Testis (tissue), 2 donors: ENCODE measurements around the gene STK35.

ENCODE experiments used
- POLR2A ChIP-seq: fragments of 450-650 bp; IDR thresholded peaks from one replicate; pipeline ENCODE4 v1.6.1; 2017; ENCODE audit warnings: antibody characterized with exemption, mild to moderate bottlenecking, moderate library complexity
- TF ChIP-seq, protein P1 (sequence below), 3 experiments: fragments of 450-650 bp in 2 of 3; fragments of 200-600 bp in 1 of 3; sonication (generic) in 1 of 3; IDR thresholded peaks; one replicate each; pipeline ENCODE4 v1.5.1; 2016 to 2019; ENCODE audit warnings: antibody characterized with exemption in 3 of 3, mild to moderate bottlenecking in 2 of 3, moderate library complexity in 1 of 3

DNA sequence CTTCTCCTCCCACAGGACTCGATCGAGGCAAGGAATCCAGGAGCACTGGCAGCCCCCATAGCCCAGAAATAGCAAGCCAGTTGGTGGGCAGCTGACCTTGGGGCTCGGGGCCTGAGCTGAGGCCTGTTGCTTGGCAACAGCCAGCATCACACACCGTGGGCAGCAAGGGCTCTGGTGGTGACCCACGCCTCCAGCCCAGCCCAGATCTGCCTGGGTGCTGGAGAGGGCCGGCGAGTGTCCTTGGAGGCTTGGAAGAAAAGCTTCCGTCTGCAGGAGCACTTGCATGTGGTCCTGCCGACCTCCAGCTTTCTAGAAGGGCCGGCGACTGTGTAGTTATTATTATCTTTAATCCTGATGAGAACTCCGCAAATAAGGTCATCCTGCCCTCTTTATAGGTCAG, 67.3 kb downstream of the STK35 start:
- TF ChIP-seq POLR2A = no peak
- TF ChIP-seq, protein P1, sequence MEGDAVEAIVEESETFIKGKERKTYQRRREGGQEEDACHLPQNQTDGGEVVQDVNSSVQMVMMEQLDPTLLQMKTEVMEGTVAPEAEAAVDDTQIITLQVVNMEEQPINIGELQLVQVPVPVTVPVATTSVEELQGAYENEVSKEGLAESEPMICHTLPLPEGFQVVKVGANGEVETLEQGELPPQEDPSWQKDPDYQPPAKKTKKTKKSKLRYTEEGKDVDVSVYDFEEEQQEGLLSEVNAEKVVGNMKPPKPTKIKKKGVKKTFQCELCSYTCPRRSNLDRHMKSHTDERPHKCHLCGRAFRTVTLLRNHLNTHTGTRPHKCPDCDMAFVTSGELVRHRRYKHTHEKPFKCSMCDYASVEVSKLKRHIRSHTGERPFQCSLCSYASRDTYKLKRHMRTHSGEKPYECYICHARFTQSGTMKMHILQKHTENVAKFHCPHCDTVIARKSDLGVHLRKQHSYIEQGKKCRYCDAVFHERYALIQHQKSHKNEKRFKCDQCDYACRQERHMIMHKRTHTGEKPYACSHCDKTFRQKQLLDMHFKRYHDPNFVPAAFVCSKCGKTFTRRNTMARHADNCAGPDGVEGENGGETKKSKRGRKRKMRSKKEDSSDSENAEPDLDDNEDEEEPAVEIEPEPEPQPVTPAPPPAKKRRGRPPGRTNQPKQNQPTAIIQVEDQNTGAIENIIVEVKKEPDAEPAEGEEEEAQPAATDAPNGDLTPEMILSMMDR (IDR thresholded peaks at IDR 0.05) = no peak
